ENCODE results near the gene VPS37C.

DNA sequence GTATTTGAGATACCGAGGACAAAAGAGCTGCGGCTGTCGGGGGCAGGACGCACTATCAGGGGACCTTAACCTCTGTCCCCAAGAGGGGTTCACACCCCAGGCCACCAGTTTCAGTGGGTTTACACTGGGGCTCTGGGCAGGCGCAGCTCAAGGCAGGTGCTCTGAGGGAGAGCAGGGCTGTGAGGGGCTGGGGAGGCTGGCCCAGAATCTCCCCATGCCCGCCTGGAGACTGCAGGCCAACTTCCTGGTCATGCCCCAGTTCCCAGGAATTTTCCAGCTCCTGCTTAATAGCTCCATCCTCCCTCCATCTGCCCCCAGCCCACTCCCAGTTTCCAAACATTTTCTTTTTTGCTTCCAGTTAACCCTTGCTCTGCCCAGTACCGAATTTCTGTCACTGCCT lies 34.5 kb upstream of the VPS37C start:
- TF ChIP-seq, protein P1, sequence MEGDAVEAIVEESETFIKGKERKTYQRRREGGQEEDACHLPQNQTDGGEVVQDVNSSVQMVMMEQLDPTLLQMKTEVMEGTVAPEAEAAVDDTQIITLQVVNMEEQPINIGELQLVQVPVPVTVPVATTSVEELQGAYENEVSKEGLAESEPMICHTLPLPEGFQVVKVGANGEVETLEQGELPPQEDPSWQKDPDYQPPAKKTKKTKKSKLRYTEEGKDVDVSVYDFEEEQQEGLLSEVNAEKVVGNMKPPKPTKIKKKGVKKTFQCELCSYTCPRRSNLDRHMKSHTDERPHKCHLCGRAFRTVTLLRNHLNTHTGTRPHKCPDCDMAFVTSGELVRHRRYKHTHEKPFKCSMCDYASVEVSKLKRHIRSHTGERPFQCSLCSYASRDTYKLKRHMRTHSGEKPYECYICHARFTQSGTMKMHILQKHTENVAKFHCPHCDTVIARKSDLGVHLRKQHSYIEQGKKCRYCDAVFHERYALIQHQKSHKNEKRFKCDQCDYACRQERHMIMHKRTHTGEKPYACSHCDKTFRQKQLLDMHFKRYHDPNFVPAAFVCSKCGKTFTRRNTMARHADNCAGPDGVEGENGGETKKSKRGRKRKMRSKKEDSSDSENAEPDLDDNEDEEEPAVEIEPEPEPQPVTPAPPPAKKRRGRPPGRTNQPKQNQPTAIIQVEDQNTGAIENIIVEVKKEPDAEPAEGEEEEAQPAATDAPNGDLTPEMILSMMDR (IDR thresholded peaks at IDR 0.05; ENCODE audit: low read depth, low read length, missing input control), result no peak
- TF ChIP-seq JUND (IDR thresholded peaks at IDR 0.05), result no peak
- TF ChIP-seq, protein P2, sequence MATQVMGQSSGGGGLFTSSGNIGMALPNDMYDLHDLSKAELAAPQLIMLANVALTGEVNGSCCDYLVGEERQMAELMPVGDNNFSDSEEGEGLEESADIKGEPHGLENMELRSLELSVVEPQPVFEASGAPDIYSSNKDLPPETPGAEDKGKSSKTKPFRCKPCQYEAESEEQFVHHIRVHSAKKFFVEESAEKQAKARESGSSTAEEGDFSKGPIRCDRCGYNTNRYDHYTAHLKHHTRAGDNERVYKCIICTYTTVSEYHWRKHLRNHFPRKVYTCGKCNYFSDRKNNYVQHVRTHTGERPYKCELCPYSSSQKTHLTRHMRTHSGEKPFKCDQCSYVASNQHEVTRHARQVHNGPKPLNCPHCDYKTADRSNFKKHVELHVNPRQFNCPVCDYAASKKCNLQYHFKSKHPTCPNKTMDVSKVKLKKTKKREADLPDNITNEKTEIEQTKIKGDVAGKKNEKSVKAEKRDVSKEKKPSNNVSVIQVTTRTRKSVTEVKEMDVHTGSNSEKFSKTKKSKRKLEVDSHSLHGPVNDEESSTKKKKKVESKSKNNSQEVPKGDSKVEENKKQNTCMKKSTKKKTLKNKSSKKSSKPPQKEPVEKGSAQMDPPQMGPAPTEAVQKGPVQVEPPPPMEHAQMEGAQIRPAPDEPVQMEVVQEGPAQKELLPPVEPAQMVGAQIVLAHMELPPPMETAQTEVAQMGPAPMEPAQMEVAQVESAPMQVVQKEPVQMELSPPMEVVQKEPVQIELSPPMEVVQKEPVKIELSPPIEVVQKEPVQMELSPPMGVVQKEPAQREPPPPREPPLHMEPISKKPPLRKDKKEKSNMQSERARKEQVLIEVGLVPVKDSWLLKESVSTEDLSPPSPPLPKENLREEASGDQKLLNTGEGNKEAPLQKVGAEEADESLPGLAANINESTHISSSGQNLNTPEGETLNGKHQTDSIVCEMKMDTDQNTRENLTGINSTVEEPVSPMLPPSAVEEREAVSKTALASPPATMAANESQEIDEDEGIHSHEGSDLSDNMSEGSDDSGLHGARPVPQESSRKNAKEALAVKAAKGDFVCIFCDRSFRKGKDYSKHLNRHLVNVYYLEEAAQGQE (IDR thresholded peaks at IDR 0.05), result no peak
- TF ChIP-seq, protein P3, sequence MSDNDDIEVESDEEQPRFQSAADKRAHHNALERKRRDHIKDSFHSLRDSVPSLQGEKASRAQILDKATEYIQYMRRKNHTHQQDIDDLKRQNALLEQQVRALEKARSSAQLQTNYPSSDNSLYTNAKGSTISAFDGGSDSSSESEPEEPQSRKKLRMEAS (IDR thresholded peaks at IDR 0.05), result no peak
- no peak for TF ChIP-seq RXRA (IDR thresholded peaks at IDR 0.05)
- no peak for TF ChIP-seq YY1 (IDR thresholded peaks at IDR 0.05)
- no peak for TF ChIP-seq HNF4A (conservative IDR thresholded peaks at IDR 0.05)
- no peak for TF ChIP-seq TAF1 (conservative IDR thresholded peaks at IDR 0.05)
- no peak for TF ChIP-seq RAD21 (IDR thresholded peaks at IDR 0.05)
- TF ChIP-seq GABPA (IDR thresholded peaks at IDR 0.05 in 1 of 2, conservative IDR thresholded peaks at IDR 0.05 in 1 of 2), result no peak
- no peak for TF ChIP-seq SP1 (IDR thresholded peaks at IDR 0.05)
- TF ChIP-seq, protein P4, sequence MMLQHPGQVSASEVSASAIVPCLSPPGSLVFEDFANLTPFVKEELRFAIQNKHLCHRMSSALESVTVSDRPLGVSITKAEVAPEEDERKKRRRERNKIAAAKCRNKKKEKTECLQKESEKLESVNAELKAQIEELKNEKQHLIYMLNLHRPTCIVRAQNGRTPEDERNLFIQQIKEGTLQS (IDR thresholded peaks at IDR 0.05), result no peak
- TF ChIP-seq, protein P5, sequence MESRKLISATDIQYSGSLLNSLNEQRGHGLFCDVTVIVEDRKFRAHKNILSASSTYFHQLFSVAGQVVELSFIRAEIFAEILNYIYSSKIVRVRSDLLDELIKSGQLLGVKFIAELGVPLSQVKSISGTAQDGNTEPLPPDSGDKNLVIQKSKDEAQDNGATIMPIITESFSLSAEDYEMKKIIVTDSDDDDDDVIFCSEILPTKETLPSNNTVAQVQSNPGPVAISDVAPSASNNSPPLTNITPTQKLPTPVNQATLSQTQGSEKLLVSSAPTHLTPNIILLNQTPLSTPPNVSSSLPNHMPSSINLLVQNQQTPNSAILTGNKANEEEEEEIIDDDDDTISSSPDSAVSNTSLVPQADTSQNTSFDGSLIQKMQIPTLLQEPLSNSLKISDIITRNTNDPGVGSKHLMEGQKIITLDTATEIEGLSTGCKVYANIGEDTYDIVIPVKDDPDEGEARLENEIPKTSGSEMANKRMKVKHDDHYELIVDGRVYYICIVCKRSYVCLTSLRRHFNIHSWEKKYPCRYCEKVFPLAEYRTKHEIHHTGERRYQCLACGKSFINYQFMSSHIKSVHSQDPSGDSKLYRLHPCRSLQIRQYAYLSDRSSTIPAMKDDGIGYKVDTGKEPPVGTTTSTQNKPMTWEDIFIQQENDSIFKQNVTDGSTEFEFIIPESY (IDR thresholded peaks at IDR 0.05), result no peak
- no peak for TF ChIP-seq EGR1 (IDR thresholded peaks at IDR 0.05; ENCODE audit: low read depth in 2 of 2)
